SK-N-MC (cell line): ENCODE data around the gene PLA2G2F.

Source experiments
- DNase-seq: peaks from one replicate; pipeline ENCODE4 v3.0.0-alpha.2; 2011; ENCODE audit warnings: low read depth, low spot score
- H3K27ac ChIP-seq: fragments of 200-600 bp; sonication (generic); 2 replicates; pipeline ENCODE4 v1.5.1; 2016; ENCODE audit warnings: mixed run types
- H3K36me3 ChIP-seq: fragments of 200-600 bp; sonication (generic); 2 replicates; pipeline ENCODE4 v1.6.1; 2017; ENCODE audit warnings: antibody characterized with exemption, low read length, mixed read lengths; ENCODE audit not compliant: insufficient read depth
- H3K4me3 ChIP-seq: fragments of 200-600 bp; sonication (generic); 2 replicates; pipeline ENCODE4 v1.5.1; 2016
- H3K9ac ChIP-seq: fragments of 200-600 bp; sonication (generic); 2 replicates; pipeline ENCODE4 v1.8.0; 2017; ENCODE audit warnings: mixed run types, mixed read lengths; ENCODE audit not compliant: insufficient read length
- H3K9me3 ChIP-seq: fragments of 200-600 bp; sonication (generic); 2 replicates; pipeline ENCODE4 v1.6.1; 2017; ENCODE audit warnings: low read depth, mild to moderate bottlenecking, antibody characterized with exemption, low read length, moderate library complexity, mixed read lengths
- EZH2 ChIP-seq: fragments of 200-600 bp; sonication (generic); IDR thresholded peaks from one replicate; pipeline ENCODE4 v1.6.1; 2017; ENCODE audit warnings: antibody characterized with exemption
- FOXP2 ChIP-seq: optimal IDR thresholded peaks from 2 replicates; pipeline ENCODE3; 2011; ENCODE audit warnings: mild to moderate bottlenecking, moderate library complexity; ENCODE audit not compliant: insufficient read depth; ENCODE audit errors: extremely low read length, control extremely low read depth
- POLR2AphosphoS5 ChIP-seq: IDR thresholded peaks from 2 replicates; pipeline ENCODE4 v1.6.1; 2012; ENCODE audit warnings: mild to moderate bottlenecking, low read depth, low read length, borderline replicate concordance

Gene PLA2G2F

GRCh38 chr1:20152599-20152930 lies 13.4 kb downstream of the PLA2G2F start:
- H3K36me3 ChIP-seq: no peaks in the 10 kb centered on the region
- H3K4me3 ChIP-seq: no peak overlapping the region
- TF ChIP-seq POLR2AphosphoS5 (no peak), EZH2 (no peak), FOXP2 (no peak)
- H3K27ac ChIP-seq: no peak overlapping the region
- DNase-seq: no peak
- H3K9me3 ChIP-seq: no peaks in the 10 kb centered on the region
- no peak overlapping the region for H3K9ac ChIP-seq

- H3K27ac ChIP-seq: no peak overlapping the region
- H3K36me3 ChIP-seq: no peaks in the 10 kb centered on the region
- no peaks in the 10 kb centered on the region for H3K9me3 ChIP-seq
- no peak for DNase-seq
- H3K4me3 ChIP-seq: no peak overlapping the region
- H3K9ac ChIP-seq: no peak overlapping the region
- TF ChIP-seq EZH2: no peak
- TF ChIP-seq POLR2AphosphoS5: no peak
- TF ChIP-seq FOXP2: no peak
Observed at GRCh38 chr1:20153000-20153418, 13.9 kb downstream of the PLA2G2F start.

GRCh38 chr1:20154301-20154831 lies 15.2 kb downstream of the PLA2G2F start:
- no peak for TF ChIP-seq POLR2AphosphoS5
- TF ChIP-seq EZH2: no peak
- no peak for TF ChIP-seq FOXP2
- Histone ChIP-seq H3K36me3 (no peaks in the 10 kb centered on the region), H3K4me3 (no peak overlapping the region), H3K9ac (no peak overlapping the region), H3K27ac (no peak overlapping the region), H3K9me3 (no peaks in the 10 kb centered on the region)
- DNase-seq: no peak

- H3K9ac ChIP-seq: no peak overlapping the region
- H3K9me3 ChIP-seq: no peaks in the 10 kb centered on the region
- no peak for DNase-seq
- TF ChIP-seq POLR2AphosphoS5: no peak
- TF ChIP-seq FOXP2: no peak
- no peak for TF ChIP-seq EZH2
- H3K4me3 ChIP-seq: no peak overlapping the region
- no peaks in the 10 kb centered on the region for H3K36me3 ChIP-seq
- H3K27ac ChIP-seq: no peak overlapping the region
Observed at GRCh38 chr1:20158358-20159070, 19.4 kb downstream of the PLA2G2F start.

- DNase-seq: no peak
- no peak overlapping the region for H3K4me3 ChIP-seq
- no peaks in the 10 kb centered on the region for H3K36me3 ChIP-seq
- H3K27ac ChIP-seq: no peak overlapping the region
- no peak for TF ChIP-seq FOXP2
- no peak for TF ChIP-seq EZH2
- no peak for TF ChIP-seq POLR2AphosphoS5
- no peak overlapping the region for H3K9ac ChIP-seq
- no peaks in the 10 kb centered on the region for H3K9me3 ChIP-seq
Observed at GRCh38 chr1:20160034-20160433, 20.9 kb downstream of the PLA2G2F start.

- DNase-seq: no peak
- no peaks in the 10 kb centered on the region for H3K36me3 ChIP-seq
- H3K4me3 ChIP-seq: no peak overlapping the region
- H3K9me3 ChIP-seq: no peaks in the 10 kb centered on the region
- H3K9ac ChIP-seq: no peak overlapping the region
- TF ChIP-seq EZH2: no peak
- TF ChIP-seq FOXP2: no peak
- no peak for TF ChIP-seq POLR2AphosphoS5
- H3K27ac ChIP-seq: no peak overlapping the region
Observed at GRCh38 chr1:20164694-20165202, 25.6 kb downstream of the PLA2G2F start.

- Histone ChIP-seq H3K36me3 (no peaks in the 10 kb centered on the region), H3K9ac (no peak overlapping the region), H3K27ac (no peak overlapping the region), H3K9me3 (no peaks in the 10 kb centered on the region), H3K4me3 (no peak overlapping the region)
- TF ChIP-seq POLR2AphosphoS5: no peak
- no peak for TF ChIP-seq FOXP2
- TF ChIP-seq EZH2: no peak
- DNase-seq: no peak
Observed at GRCh38 chr1:20165522-20165951, 26.4 kb downstream of the PLA2G2F start.

- no peaks in the 10 kb centered on the region for H3K36me3 ChIP-seq
- no peak for DNase-seq
- TF ChIP-seq POLR2AphosphoS5 (no peak), FOXP2 (no peak), EZH2 (no peak)
- H3K27ac ChIP-seq: no peak overlapping the region
- H3K4me3 ChIP-seq: no peak overlapping the region
- no peak overlapping the region for H3K9ac ChIP-seq
- H3K9me3 ChIP-seq: no peaks in the 10 kb centered on the region
Observed at GRCh38 chr1:20166051-20166450, 26.9 kb downstream of the PLA2G2F start.
